ENCODE measurements around the gene HMOX2. TPM values are rescaled to one million over a fixed set of nuclear protein-coding genes. Genes with fewer than 3 reads are reported as not detected.
A peak's percentile ranks its signal among the peaks of the same experiment; 100 is the strongest.

Gene HMOX2
- total RNA-seq, 2 experiments from 2014 or later, result 84.4 to 88.4 TPM

GRCh38 chr16:4454623-4455022 is 21.6 kb upstream of the HMOX2 start:
- Mint-ChIP-seq H3K4me3 (no peak overlapping the region), H3K36me3 (peaks cover 28% of the 10 kb centered on the region), H3K27me3 (no peaks in the 10 kb centered on the region), H3K9me3 (no peaks in the 10 kb centered on the region), H3K27ac (no peak overlapping the region), H3K4me1 (peaks cover 2% of the 10 kb centered on the region)
- no peak for DNase-seq

DNA sequence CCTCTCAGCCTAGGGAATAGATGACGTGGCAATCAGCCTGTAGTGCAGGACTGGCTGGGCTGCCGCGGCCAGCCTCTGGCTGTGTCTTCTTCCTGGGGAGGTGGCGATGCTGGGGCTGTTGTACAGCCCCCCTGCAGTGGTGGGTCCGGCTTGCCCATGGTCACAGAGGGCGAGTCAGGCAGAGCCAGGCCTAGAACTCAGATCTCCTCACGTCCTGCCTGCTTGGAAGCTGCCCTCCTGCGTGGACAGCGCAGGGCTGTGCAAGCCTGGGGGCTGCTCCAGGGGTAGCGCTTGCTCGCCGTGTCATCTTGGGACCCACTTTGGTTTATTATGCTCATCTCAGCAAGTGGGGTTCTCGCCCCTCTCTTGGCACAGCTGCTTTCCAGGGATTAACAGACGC is 21.1 kb upstream of the HMOX2 start:
- Mint-ChIP-seq H3K36me3 (peaks cover 28% of the 10 kb centered on the region), H3K4me3 (no peak overlapping the region), H3K4me1 (peaks cover 2% of the 10 kb centered on the region), H3K27ac (no peak overlapping the region), H3K9me3 (no peaks in the 10 kb centered on the region), H3K27me3 (no peaks in the 10 kb centered on the region)
- no peak for DNase-seq

DNA sequence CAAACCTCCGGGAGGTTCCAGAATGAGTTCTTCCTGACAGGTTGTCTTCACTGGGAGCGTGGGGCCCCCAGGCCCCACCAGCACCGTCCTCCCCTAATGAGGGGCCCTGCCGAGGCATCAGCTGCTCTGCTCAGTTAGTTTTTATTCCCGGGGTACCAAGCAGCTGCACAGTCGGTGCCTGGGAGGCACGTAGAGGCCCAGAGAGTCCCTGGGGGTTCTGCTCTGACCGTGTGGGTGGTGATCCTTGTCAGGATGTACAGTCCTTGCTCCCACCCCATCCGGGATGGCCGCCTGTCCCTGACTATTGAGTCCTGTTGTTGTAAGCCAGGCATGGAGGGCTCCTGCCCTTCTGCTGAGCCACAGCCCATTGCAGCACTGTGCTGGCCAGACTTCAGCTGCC is 20.2 kb upstream of the HMOX2 start:
- DNase-seq, result no peak
- Mint-ChIP-seq H3K4me3 (no peak overlapping the region), H3K36me3 (peaks cover 30% of the 10 kb centered on the region), H3K27ac (no peak overlapping the region), H3K27me3 (no peaks in the 10 kb centered on the region), H3K4me1 (peaks cover 2% of the 10 kb centered on the region), H3K9me3 (no peaks in the 10 kb centered on the region)

GRCh38 chr16:4460936-4461249 is 15.3 kb upstream of the HMOX2 start:
- peaks cover 4% of the 10 kb centered on the region for H3K4me1 Mint-ChIP-seq
- DNase-seq, result no peak
- H3K27ac Mint-ChIP-seq, result peak overlapping the region; percentile 66
- no peaks in the 10 kb centered on the region for H3K27me3 Mint-ChIP-seq
- H3K4me3 Mint-ChIP-seq, result no peak overlapping the region
- H3K36me3 Mint-ChIP-seq, result peaks cover 18% of the 10 kb centered on the region
- no peaks in the 10 kb centered on the region for H3K9me3 Mint-ChIP-seq

DNA sequence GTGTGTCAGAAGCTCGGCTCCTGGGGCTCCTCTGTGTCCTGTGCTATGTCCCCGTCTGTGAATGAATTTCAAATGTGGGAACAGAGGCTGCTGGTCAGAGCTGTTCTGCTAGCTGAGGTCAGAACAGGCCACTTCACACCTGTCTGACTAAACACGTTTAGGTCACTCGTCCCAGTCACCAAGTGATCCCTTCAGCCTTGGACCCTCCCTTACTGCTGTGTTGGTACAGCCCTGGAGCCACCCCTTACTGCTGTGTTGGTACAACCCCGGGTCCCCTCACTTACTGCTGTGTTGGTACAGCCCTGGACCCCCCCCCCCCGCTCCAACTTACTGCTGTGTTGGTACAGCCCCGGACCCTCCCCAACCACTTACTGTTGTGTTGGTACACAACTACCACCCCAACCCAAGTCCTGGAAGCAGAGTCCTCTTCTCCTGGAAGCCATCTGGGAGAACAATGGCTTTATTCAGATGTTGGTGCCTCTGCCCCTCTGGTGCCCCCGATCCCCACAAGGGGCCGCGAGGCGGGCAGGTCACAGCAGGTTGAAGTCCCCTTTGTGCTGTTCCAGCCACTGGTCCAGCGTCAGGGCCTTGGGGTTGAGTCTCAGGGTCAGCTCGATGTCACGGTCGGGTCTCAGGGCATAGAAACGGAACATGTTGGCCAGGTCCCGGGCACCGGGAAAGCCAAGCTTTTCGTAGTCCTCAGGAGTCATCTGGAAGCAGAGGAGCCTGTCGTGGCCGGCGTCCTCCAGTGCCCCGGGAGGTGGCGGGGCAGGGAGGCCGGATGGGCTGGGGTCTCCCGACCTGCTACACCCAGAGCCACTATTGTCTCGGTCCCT is 14.7 kb upstream of the HMOX2 start:
- DNase-seq, result no peak
- Mint-ChIP-seq H3K4me3 (no peak overlapping the region), H3K27ac (peak overlapping the region; percentile 66), H3K4me1 (peaks cover 9% of the 10 kb centered on the region), H3K9me3 (no peaks in the 10 kb centered on the region), H3K27me3 (no peaks in the 10 kb centered on the region), H3K36me3 (peaks cover 22% of the 10 kb centered on the region)

- no peaks in the 10 kb centered on the region for H3K27me3 Mint-ChIP-seq
- peak overlapping the region; percentile 20 for H3K27ac Mint-ChIP-seq
- H3K9me3 Mint-ChIP-seq, result no peaks in the 10 kb centered on the region
These were observed 12.6 kb upstream of the HMOX2 start for GRCh38 chr16:4463522-4464163.

DNA sequence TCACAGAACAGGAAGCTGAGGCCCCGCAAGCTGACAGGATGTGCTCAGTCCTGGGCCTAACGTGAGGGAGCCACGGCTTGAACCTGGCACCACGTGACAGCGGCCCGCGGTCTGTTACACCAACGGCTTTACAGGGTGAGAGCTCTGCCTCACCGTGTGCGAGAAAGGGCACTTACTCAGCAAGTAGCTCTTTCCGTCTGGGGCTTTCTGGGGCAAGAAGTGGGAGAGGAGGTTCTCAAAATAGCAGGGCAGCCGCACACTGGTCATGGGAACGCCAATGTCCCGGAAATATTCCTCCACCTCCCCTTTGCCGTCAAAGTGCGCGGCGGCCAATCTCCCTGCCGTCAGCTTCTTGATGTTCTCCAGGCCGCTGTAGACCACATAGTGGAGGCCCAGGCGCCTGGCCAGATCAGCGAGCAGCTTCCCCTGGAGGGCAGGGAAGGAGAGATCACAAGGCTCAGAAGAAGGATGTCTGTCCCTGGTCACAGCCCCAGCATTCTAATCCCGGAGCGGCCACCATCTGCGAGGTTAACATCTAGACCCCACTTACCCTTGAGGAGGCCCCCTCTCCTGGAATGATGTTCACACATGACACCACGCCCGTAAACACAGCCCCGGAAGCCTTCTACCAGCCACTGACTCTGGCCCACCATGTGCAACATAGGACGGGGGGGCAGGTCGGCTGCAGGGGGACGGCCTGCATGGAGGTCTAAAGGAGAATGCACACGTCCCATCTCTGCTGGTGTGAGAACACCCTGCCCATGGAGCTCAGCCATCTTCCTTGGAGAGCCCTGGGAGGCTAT is 10.0 kb upstream of the HMOX2 start:
- peak; percentile 30 for DNase-seq
- Mint-ChIP-seq H3K27ac (peak overlapping the region; percentile 65), H3K27me3 (no peaks in the 10 kb centered on the region), H3K9me3 (no peaks in the 10 kb centered on the region), H3K4me3 (no peak overlapping the region), H3K4me1 (peaks cover 7% of the 10 kb centered on the region), H3K36me3 (peaks cover 12% of the 10 kb centered on the region)

More at GRCh38 chr16:4463522-4464163, 12.6 kb upstream of the HMOX2 start:
- Mint-ChIP-seq H3K4me1 (peaks cover 9% of the 10 kb centered on the region), H3K4me3 (no peak overlapping the region), H3K36me3 (peaks cover 23% of the 10 kb centered on the region)
- DNase-seq, result no peak

- H3K27me3 Mint-ChIP-seq, result no peaks in the 10 kb centered on the region
- no peak for DNase-seq
- H3K9me3 Mint-ChIP-seq, result no peaks in the 10 kb centered on the region
- peaks cover 21% of the 10 kb centered on the region for H3K36me3 Mint-ChIP-seq
- peaks cover 14% of the 10 kb centered on the region for H3K4me1 Mint-ChIP-seq
- no peak overlapping the region for H3K4me3 Mint-ChIP-seq
- H3K27ac Mint-ChIP-seq, result no peak overlapping the region
These were observed 8.3 kb upstream of the HMOX2 start for GRCh38 chr16:4467916-4468315.

DNA sequence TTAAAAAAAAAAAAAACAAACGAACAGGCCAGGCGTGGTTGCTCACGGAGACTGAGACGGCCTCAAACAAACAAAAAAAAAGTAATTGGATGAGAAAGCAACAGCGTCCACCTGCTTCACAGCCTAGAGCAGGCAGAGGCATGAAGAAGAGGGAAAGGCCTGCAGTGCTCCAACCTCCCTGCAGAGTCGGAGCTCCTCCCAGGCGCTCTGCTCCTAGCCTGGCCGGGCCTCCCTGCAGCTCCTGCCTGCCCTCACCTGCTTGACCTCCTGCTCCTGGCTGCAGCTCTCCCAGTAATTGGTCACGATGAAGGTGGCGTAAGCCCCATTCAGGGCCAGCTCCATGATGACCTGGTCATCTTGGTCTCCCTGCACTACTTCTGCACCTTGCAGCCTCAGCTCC is 7.2 kb upstream of the HMOX2 start:
- Mint-ChIP-seq H3K4me1 (peaks cover 17% of the 10 kb centered on the region), H3K36me3 (peaks cover 24% of the 10 kb centered on the region), H3K27me3 (no peaks in the 10 kb centered on the region), H3K9me3 (no peaks in the 10 kb centered on the region), H3K27ac (no peak overlapping the region), H3K4me3 (no peak overlapping the region)
- no peak for DNase-seq

DNA sequence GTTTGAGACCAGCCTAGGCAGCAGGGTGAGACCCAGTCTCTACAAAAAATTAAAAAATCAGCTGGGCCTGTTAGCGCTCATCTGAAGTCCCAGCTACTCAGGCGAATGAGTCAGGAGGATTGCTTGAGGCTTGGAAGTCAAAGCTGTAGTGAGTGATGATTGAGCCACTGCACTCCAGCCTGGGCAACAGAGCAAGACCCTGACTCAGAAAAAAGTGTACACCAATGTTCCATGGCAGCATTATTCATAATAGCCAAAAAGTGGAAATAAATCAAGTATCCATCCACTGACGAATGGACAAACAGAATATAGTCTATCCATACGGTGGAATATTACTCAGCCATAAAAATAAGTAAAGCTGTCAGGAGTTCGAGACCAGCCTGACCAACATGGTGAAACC is 4.3 kb upstream of the HMOX2 start:
- Mint-ChIP-seq H3K27me3 (no peaks in the 10 kb centered on the region), H3K4me3 (no peak overlapping the region), H3K4me1 (peaks cover 18% of the 10 kb centered on the region), H3K9me3 (peaks cover 1% of the 10 kb centered on the region), H3K36me3 (peaks cover 24% of the 10 kb centered on the region), H3K27ac (peak overlapping the region; percentile 12)
- DNase-seq, result no peak

DNA sequence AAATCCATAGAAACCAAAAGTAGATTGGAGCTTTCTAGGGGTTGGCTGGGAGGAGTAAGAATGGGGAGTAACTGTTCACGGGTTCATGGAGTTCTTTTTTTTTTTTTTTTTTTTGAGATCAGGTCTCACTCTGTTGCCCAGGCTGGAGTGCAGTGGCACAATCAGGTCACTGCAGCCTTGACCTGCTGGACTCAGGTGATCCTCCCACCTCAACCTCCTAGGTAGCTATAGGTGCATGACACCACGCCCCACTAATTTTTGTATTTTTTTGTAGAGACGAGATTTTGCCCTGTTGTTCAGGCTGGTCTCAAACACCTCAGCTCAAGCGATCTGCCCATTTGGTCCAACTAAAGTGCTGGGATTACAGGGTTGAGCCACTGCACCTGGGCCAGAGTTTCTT is 3.3 kb upstream of the HMOX2 start:
- Mint-ChIP-seq H3K36me3 (peaks cover 22% of the 10 kb centered on the region), H3K27ac (peak overlapping the region; percentile 25), H3K27me3 (no peaks in the 10 kb centered on the region), H3K4me3 (peak overlapping the region; percentile 79), H3K4me1 (peaks cover 23% of the 10 kb centered on the region), H3K9me3 (peaks cover 1% of the 10 kb centered on the region)
- DNase-seq, result no peak

GRCh38 chr16:4474192-4474961 is 1.8 kb upstream of the HMOX2 start, which contains the start of gene NMRAL1:
TSS of gene NMRAL1 (minus strand) at chr16:4474625. CDS start at chr16:4474132, 493 bp downstream.
- Mint-ChIP-seq H3K27ac (peak within 1 kb of the TSS; percentile 94), H3K27me3 (no peaks in the 10 kb centered on the region), H3K36me3 (peaks cover 24% of the 10 kb centered on the region), H3K4me3 (peak within 1 kb of the TSS; percentile 91), H3K4me1 (peaks cover 32% of the 10 kb centered on the region), H3K9me3 (peaks cover 1% of the 10 kb centered on the region)
- peak; percentile 94 for DNase-seq

GRCh38 chr16:4477966-4478365 is 1.8 kb downstream of the HMOX2 start:
- H3K4me3 Mint-ChIP-seq, result peak overlapping the region; percentile 91
- H3K4me1 Mint-ChIP-seq, result peaks cover 42% of the 10 kb centered on the region
- peak overlapping the region; percentile 94 for H3K27ac Mint-ChIP-seq
- peaks cover 17% of the 10 kb centered on the region for H3K36me3 Mint-ChIP-seq
- DNase-seq, result no peak
- H3K9me3 Mint-ChIP-seq, result peaks cover 1% of the 10 kb centered on the region
- no peaks in the 10 kb centered on the region for H3K27me3 Mint-ChIP-seq

DNA sequence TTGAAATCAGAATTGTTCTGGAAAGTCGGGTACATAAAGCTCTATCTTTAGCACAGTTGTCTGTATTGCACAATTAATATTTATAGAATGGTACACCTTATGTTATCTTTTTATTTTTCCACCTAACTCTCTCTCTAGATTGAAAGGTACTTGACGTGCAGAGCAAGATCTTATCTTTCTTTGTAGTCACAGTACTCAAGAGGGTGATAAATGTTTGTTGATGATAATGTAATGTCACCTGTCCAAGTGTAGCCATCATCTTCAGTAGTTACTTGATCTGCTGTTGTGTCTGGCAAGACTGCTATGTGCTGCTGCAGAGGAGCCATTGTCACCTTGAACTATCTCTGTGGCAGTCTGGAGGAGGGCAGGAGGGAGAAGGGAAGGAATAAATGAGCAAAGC is 5.3 kb downstream of the HMOX2 start:
- H3K27ac Mint-ChIP-seq, result peak overlapping the region; percentile 0
- peaks cover 45% of the 10 kb centered on the region for H3K4me1 Mint-ChIP-seq
- H3K9me3 Mint-ChIP-seq, result no peaks in the 10 kb centered on the region
- no peak for DNase-seq
- peaks cover 25% of the 10 kb centered on the region for H3K36me3 Mint-ChIP-seq
- H3K27me3 Mint-ChIP-seq, result no peaks in the 10 kb centered on the region
- no peak overlapping the region for H3K4me3 Mint-ChIP-seq
